ENCODE measurements around the gene BLTP2.
"Not testable (repeated sequence)": the region's sequence is repeated elsewhere in the genome, so short reads cannot be mapped to it uniquely, and the experiment has no call there.

The BLTP2 gene

GRCh38 chr17:28669918-28670317 lies 25.0 kb upstream of the BLTP2 start:
- H3K27me3 ChIP-seq (ENCODE audit: control insufficient read depth in 2 of 2, insufficient read depth in 2 of 2, low read length in 2 of 2), result no peaks in the 10 kb centered on the region
- H3K4me1 ChIP-seq (ENCODE audit: control insufficient read depth in 2 of 2, insufficient read depth in 2 of 2, low read length in 2 of 2), result no peaks in the 10 kb centered on the region
- H3K36me3 ChIP-seq (ENCODE audit: control insufficient read depth in 2 of 2, insufficient read depth in 2 of 2, low read length in 2 of 2), result peaks cover 43 to 54% of the 10 kb centered on the region in 2 donors
- no peaks in the 10 kb centered on the region for H3K9me3 ChIP-seq (ENCODE audit: control insufficient read depth in 2 of 2, low read length in 2 of 2)
- no peak overlapping the region for H3K9ac ChIP-seq (ENCODE audit: low read depth in 1 of 2, low read length in 2 of 2)
- no peak overlapping the region for H3K4me3 ChIP-seq (ENCODE audit: low read length in 2 of 2)
- H3K27ac ChIP-seq (ENCODE audit: low read depth in 2 of 2, low read length in 2 of 2), result no peak overlapping the region

GRCh38 chr17:28667870-28668269 lies 22.9 kb upstream of the BLTP2 start:
- no peak overlapping the region for H3K4me3 ChIP-seq (ENCODE audit: low read length in 2 of 2)
- H3K9me3 ChIP-seq (ENCODE audit: control insufficient read depth in 2 of 2, low read length in 2 of 2), result no peaks in the 10 kb centered on the region
- peaks cover 7% of the 10 kb centered on the region in 2 donors for H3K4me1 ChIP-seq (ENCODE audit: control insufficient read depth in 2 of 2, insufficient read depth in 2 of 2, low read length in 2 of 2)
- no peak overlapping the region for H3K9ac ChIP-seq (ENCODE audit: low read depth in 1 of 2, low read length in 2 of 2)
- H3K27ac ChIP-seq (ENCODE audit: low read depth in 2 of 2, low read length in 2 of 2), result no peak overlapping the region
- H3K27me3 ChIP-seq (ENCODE audit: control insufficient read depth in 2 of 2, insufficient read depth in 2 of 2, low read length in 2 of 2), result no peaks in the 10 kb centered on the region
- H3K36me3 ChIP-seq (ENCODE audit: control insufficient read depth in 2 of 2, insufficient read depth in 2 of 2, low read length in 2 of 2), result peaks cover 23 to 34% of the 10 kb centered on the region in 2 donors

- Histone ChIP-seq H3K9me3 (ENCODE audit: control insufficient read depth in 2 of 2, low read length in 2 of 2) (no peaks in the 10 kb centered on the region), H3K36me3 (ENCODE audit: control insufficient read depth in 2 of 2, insufficient read depth in 2 of 2, low read length in 2 of 2) (peaks cover 9 to 18% of the 10 kb centered on the region in 2 donors), H3K27ac (ENCODE audit: low read depth in 2 of 2, low read length in 2 of 2) (no peak overlapping the region), H3K4me1 (ENCODE audit: control insufficient read depth in 2 of 2, insufficient read depth in 2 of 2, low read length in 2 of 2) (peaks cover 11 to 13% of the 10 kb centered on the region in 2 donors), H3K9ac (ENCODE audit: low read depth in 1 of 2, low read length in 2 of 2) (no peak overlapping the region), H3K4me3 (ENCODE audit: low read length in 2 of 2) (no peak overlapping the region), H3K27me3 (ENCODE audit: control insufficient read depth in 2 of 2, insufficient read depth in 2 of 2, low read length in 2 of 2) (no peaks in the 10 kb centered on the region)
These were observed 21.0 kb upstream of the BLTP2 start for GRCh38 chr17:28665994-28666393.

- Histone ChIP-seq H3K9ac (ENCODE audit: low read depth in 1 of 2, low read length in 2 of 2) (no peak overlapping the region), H3K4me3 (ENCODE audit: low read length in 2 of 2) (no peak overlapping the region), H3K27me3 (ENCODE audit: control insufficient read depth in 2 of 2, insufficient read depth in 2 of 2, low read length in 2 of 2) (no peaks in the 10 kb centered on the region), H3K27ac (ENCODE audit: low read depth in 2 of 2, low read length in 2 of 2) (no peak overlapping the region), H3K4me1 (ENCODE audit: control insufficient read depth in 2 of 2, insufficient read depth in 2 of 2, low read length in 2 of 2) (peaks cover 15 to 16% of the 10 kb centered on the region in 2 donors), H3K36me3 (ENCODE audit: control insufficient read depth in 2 of 2, insufficient read depth in 2 of 2, low read length in 2 of 2) (peaks cover 6 to 13% of the 10 kb centered on the region in 2 donors), H3K9me3 (ENCODE audit: control insufficient read depth in 2 of 2, low read length in 2 of 2) (no peaks in the 10 kb centered on the region)
These were observed 18.8 kb upstream of the BLTP2 start for GRCh38 chr17:28663723-28664122.

- H3K4me1 ChIP-seq (ENCODE audit: control insufficient read depth in 2 of 2, insufficient read depth in 2 of 2, low read length in 2 of 2), result peaks cover 15 to 16% of the 10 kb centered on the region in 2 donors
- peaks cover 8 to 11% of the 10 kb centered on the region in 2 donors for H3K36me3 ChIP-seq (ENCODE audit: control insufficient read depth in 2 of 2, insufficient read depth in 2 of 2, low read length in 2 of 2)
- H3K9me3 ChIP-seq (ENCODE audit: control insufficient read depth in 2 of 2, low read length in 2 of 2), result no peaks in the 10 kb centered on the region
These were observed 17.5 kb upstream of the BLTP2 start for GRCh38 chr17:28662527-28662829.

GRCh38 chr17:28661635-28662526 lies 16.9 kb upstream of the BLTP2 start, which contains the start of the genes SDF2 and SUPT6H:
Gene SDF2, minus strand, starts transcription at chr17:28661906. Its CDS starts 30 bp downstream, at chr17:28661876.
Gene SUPT6H, plus strand, starts transcription at chr17:28662205. Its CDS starts 11,197 bp downstream, at chr17:28673402.
- Histone ChIP-seq H3K4me3 (ENCODE audit: low read length in 2 of 2) (peak within 1 kb of the TSS; percentile 91 to 99), H3K27ac (ENCODE audit: low read depth in 2 of 2, low read length in 2 of 2) (peak within 1 kb of the TSS; percentile 94 to 96), H3K9me3 (ENCODE audit: control insufficient read depth in 2 of 2, low read length in 2 of 2) (no peaks in the 10 kb centered on the region), H3K4me1 (ENCODE audit: control insufficient read depth in 2 of 2, insufficient read depth in 2 of 2, low read length in 2 of 2) (peaks cover 15 to 16% of the 10 kb centered on the region in 2 donors), H3K36me3 (ENCODE audit: control insufficient read depth in 2 of 2, insufficient read depth in 2 of 2, low read length in 2 of 2) (peaks cover 10 to 11% of the 10 kb centered on the region in 2 donors), H3K9ac (ENCODE audit: low read depth in 1 of 2, low read length in 2 of 2) (peak within 1 kb of the TSS; percentile 92 to 98), H3K27me3 (ENCODE audit: control insufficient read depth in 2 of 2, insufficient read depth in 2 of 2, low read length in 2 of 2) (no peaks in the 10 kb centered on the region)

More at GRCh38 chr17:28662527-28662829, 17.5 kb upstream of the BLTP2 start:
- Histone ChIP-seq H3K9ac (ENCODE audit: low read depth in 1 of 2, low read length in 2 of 2) (peak overlapping the region; percentile 92 to 98), H3K27me3 (ENCODE audit: control insufficient read depth in 2 of 2, insufficient read depth in 2 of 2, low read length in 2 of 2) (no peaks in the 10 kb centered on the region), H3K27ac (ENCODE audit: low read depth in 2 of 2, low read length in 2 of 2) (peak overlapping the region; percentile 94 to 96), H3K4me3 (ENCODE audit: low read length in 2 of 2) (peak overlapping the region; percentile 91 to 99)

- not testable (repeated sequence) for H3K9me3 ChIP-seq (ENCODE audit: control insufficient read depth in 2 of 2, low read length in 2 of 2); H3K9ac ChIP-seq (ENCODE audit: low read depth in 1 of 2, low read length in 2 of 2); H3K27ac ChIP-seq (ENCODE audit: low read depth in 2 of 2, low read length in 2 of 2); H3K27me3 ChIP-seq (ENCODE audit: control insufficient read depth in 2 of 2, insufficient read depth in 2 of 2, low read length in 2 of 2); H3K4me3 ChIP-seq (ENCODE audit: low read length in 2 of 2)
- Histone ChIP-seq H3K4me1 (ENCODE audit: control insufficient read depth in 2 of 2, insufficient read depth in 2 of 2, low read length in 2 of 2) (peaks cover 15 to 16% of the 10 kb centered on the region in 2 donors), H3K36me3 (ENCODE audit: control insufficient read depth in 2 of 2, insufficient read depth in 2 of 2, low read length in 2 of 2) (peaks cover 8 to 17% of the 10 kb centered on the region in 2 donors)
These were observed 14.5 kb upstream of the BLTP2 start for GRCh38 chr17:28659497-28659881.

- H3K9me3 ChIP-seq (ENCODE audit: control insufficient read depth in 2 of 2, low read length in 2 of 2); H3K9ac ChIP-seq (ENCODE audit: low read depth in 1 of 2, low read length in 2 of 2): not testable (repeated sequence)
- peaks cover 8 to 17% of the 10 kb centered on the region in 2 donors for H3K36me3 ChIP-seq (ENCODE audit: control insufficient read depth in 2 of 2, insufficient read depth in 2 of 2, low read length in 2 of 2)
These were observed 14.0 kb upstream of the BLTP2 start for GRCh38 chr17:28658766-28659496.

GRCh38 chr17:28658342-28658741 lies 13.4 kb upstream of the BLTP2 start:
- H3K9ac ChIP-seq (ENCODE audit: low read depth in 1 of 2, low read length in 2 of 2); H3K27ac ChIP-seq (ENCODE audit: low read depth in 2 of 2, low read length in 2 of 2); H3K9me3 ChIP-seq (ENCODE audit: control insufficient read depth in 2 of 2, low read length in 2 of 2); H3K4me3 ChIP-seq (ENCODE audit: low read length in 2 of 2); H3K27me3 ChIP-seq (ENCODE audit: control insufficient read depth in 2 of 2, insufficient read depth in 2 of 2, low read length in 2 of 2): not testable (repeated sequence)
- peaks cover 12 to 13% of the 10 kb centered on the region in 2 donors for H3K4me1 ChIP-seq (ENCODE audit: control insufficient read depth in 2 of 2, insufficient read depth in 2 of 2, low read length in 2 of 2)
- peaks cover 8 to 17% of the 10 kb centered on the region in 2 donors for H3K36me3 ChIP-seq (ENCODE audit: control insufficient read depth in 2 of 2, insufficient read depth in 2 of 2, low read length in 2 of 2)

More at GRCh38 chr17:28658766-28659496, 14.0 kb upstream of the BLTP2 start:
- not testable (repeated sequence) for H3K27me3 ChIP-seq (ENCODE audit: control insufficient read depth in 2 of 2, insufficient read depth in 2 of 2, low read length in 2 of 2); H3K4me3 ChIP-seq (ENCODE audit: low read length in 2 of 2); H3K27ac ChIP-seq (ENCODE audit: low read depth in 2 of 2, low read length in 2 of 2)
- H3K4me1 ChIP-seq (ENCODE audit: control insufficient read depth in 2 of 2, insufficient read depth in 2 of 2, low read length in 2 of 2), result peaks cover 15 to 16% of the 10 kb centered on the region in 2 donors

- no peak overlapping the region for H3K27ac ChIP-seq (ENCODE audit: low read depth in 2 of 2, low read length in 2 of 2)
- peaks cover 6 to 7% of the 10 kb centered on the region in 2 donors for H3K4me1 ChIP-seq (ENCODE audit: control insufficient read depth in 2 of 2, insufficient read depth in 2 of 2, low read length in 2 of 2)
- H3K36me3 ChIP-seq (ENCODE audit: control insufficient read depth in 2 of 2, insufficient read depth in 2 of 2, low read length in 2 of 2), result peaks cover 8 to 17% of the 10 kb centered on the region in 2 donors
- H3K27me3 ChIP-seq (ENCODE audit: control insufficient read depth in 2 of 2, insufficient read depth in 2 of 2, low read length in 2 of 2), result no peaks in the 10 kb centered on the region
- H3K9me3 ChIP-seq (ENCODE audit: control insufficient read depth in 2 of 2, low read length in 2 of 2), result no peaks in the 10 kb centered on the region
- H3K9ac ChIP-seq (ENCODE audit: low read depth in 1 of 2, low read length in 2 of 2), result no peak overlapping the region
- H3K4me3 ChIP-seq (ENCODE audit: low read length in 2 of 2), result no peak overlapping the region
These were observed 12.8 kb upstream of the BLTP2 start for GRCh38 chr17:28657756-28658155.

All from mucosa of rectum (tissue), 2 donors.